Astrocyte of the spinal cord (primary cell): ENCODE data around the gene STPG4.

ENCODE experiments used
- DNase-seq: peaks from one replicate; pipeline ENCODE4 v3.0.0; 2011; ENCODE audit warnings: low read depth, low spot score
- H3K4me3 ChIP-seq: 2 replicates; pipeline ENCODE4 v1.5.1; 2011; ENCODE audit warnings: low read depth, mild to moderate bottlenecking, low read length, moderate library complexity
- CTCF ChIP-seq: IDR thresholded peaks from 2 replicates; pipeline ENCODE4 v1.5.1; 2012; ENCODE audit warnings: low read depth, mild to moderate bottlenecking, low read length, inconsistent platforms
- in situ Hi-C: cut with HindIII; loops from 2 replicates; pipeline ENCODE4 v1.10.0; 2017; ENCODE audit warnings: low sequenced_read_pairs

STPG4 gene

GRCh38 chr2:47158576-47158975 lies 3.5 kb upstream of the STPG4 start:
- TF ChIP-seq CTCF = no peak
- in situ Hi-C loops = no loop called here
- no peak overlapping the region for H3K4me3 ChIP-seq
- no peak for DNase-seq

- TF ChIP-seq CTCF = no peak
- no peak overlapping the region for H3K4me3 ChIP-seq
- in situ Hi-C loops = no loop called here
- DNase-seq = no peak
These were observed 2.3 kb downstream of the STPG4 start for GRCh38 chr2:47152803-47153202.

GRCh38 chr2:47150175-47150574 lies 4.9 kb downstream of the STPG4 start:
- in situ Hi-C loops = no loop called here
- no peak overlapping the region for H3K4me3 ChIP-seq
- DNase-seq = no peak
- TF ChIP-seq CTCF = no peak

- no peak for TF ChIP-seq CTCF
- no peak for DNase-seq
- in situ Hi-C loops = no loop called here
- H3K4me3 ChIP-seq = no peak overlapping the region
These were observed 8.1 kb downstream of the STPG4 start for GRCh38 chr2:47147021-47147420.

- TF ChIP-seq CTCF = no peak
- no peak for DNase-seq
- H3K4me3 ChIP-seq = no peak overlapping the region
- in situ Hi-C loops = no loop called here
These were observed 9.6 kb downstream of the STPG4 start for GRCh38 chr2:47145466-47145865.

GRCh38 chr2:47141520-47141919 lies 13.6 kb downstream of the STPG4 start:
- in situ Hi-C loops = no loop called here
- TF ChIP-seq CTCF = no peak
- no peak overlapping the region for H3K4me3 ChIP-seq
- DNase-seq = no peak
